ENCODE measurements around the gene TXNRD1. TPM values are rescaled to one million over a fixed set of nuclear protein-coding genes. Genes with fewer than 3 reads are reported as not detected.
A peak's percentile ranks its signal among the peaks of the same experiment; 100 is the strongest.

The TXNRD1 gene
- total and polyA plus RNA-seq, 8 donors = 19.4 to 208 (median 76.8) TPM

DNA sequence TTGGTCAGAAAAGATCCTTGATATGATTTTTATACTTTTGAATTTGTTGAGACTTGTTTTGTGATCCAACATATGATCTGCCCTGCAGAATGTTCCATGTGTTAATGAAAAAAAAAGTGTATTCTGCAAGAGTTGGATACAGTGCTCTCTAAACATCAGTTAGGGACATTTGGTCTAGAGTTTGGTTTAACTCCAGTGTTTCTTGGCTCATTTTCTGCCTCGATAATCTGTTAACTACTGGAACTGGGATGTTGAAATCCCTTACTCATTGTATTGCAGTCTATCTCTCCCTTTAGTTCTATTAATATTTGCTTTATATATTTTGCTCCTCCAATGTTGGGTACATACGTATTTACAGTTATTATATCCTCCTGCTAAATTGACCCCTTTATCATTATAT is 18.3 kb upstream of the TXNRD1 start:
- Histone ChIP-seq H3K36me3 (no peaks in the 10 kb centered on the region), H3K27ac (no peak overlapping the region), H3K9me3 (peaks cover 0 to 7% (median 3%) of the 10 kb centered on the region in 4 donors), H3K4me3 (no peak overlapping the region), H3K27me3 (no peaks in the 10 kb centered on the region), H3K4me1 (peaks cover 0 to 20% (median 6%) of the 10 kb centered on the region in 4 donors)
- WGBS, 5 donors = 34 to 69% (median 46%) methylated on average over 2 of the region's 2 CpGs
- no peak for TF ChIP-seq POLR2AphosphoS5 (IDR thresholded peaks at IDR 0.05)
- intact Hi-C loops (cut with DNase I; ENCODE audit: low total_unique reads) = no loop called here
- DNase-seq = no peak

DNA sequence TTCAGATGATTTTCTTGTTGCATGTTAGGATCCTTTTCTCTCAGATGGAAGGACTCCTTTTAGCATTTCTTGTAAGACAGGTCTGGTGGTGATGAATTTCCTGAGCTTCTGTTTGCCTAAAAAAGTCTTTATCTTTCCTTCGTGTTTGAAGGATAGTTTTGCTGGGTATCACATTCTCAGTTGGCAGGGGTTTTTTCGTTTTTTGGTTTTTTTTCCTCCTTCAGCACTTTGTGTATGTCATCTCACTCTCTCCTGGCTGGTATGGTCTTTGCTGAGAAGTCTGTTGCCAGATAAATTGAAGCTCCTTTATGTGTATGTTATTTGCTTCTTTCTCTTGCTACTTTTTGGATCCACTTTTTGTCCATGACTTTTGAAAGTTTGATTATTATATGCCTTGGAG is 15.6 kb upstream of the TXNRD1 start:
- TF ChIP-seq POLR2A (IDR thresholded peaks at IDR 0.05) = no peak
- TF ChIP-seq EP300 (IDR thresholded peaks at IDR 0.05) = no peak
- no peak for TF ChIP-seq CTCF (IDR thresholded peaks at IDR 0.05)
- TF ChIP-seq POLR2AphosphoS5 (IDR thresholded peaks at IDR 0.05) = no peak
- H3K4me3 ChIP-seq = no peak overlapping the region
- H3K36me3 ChIP-seq = no peaks in the 10 kb centered on the region
- H3K27me3 ChIP-seq = no peaks in the 10 kb centered on the region
- no peak for DNase-seq
- peaks cover 0 to 20% (median 6%) of the 10 kb centered on the region in 4 donors for H3K4me1 ChIP-seq
- intact Hi-C loops (cut with DNase I; ENCODE audit: low total_unique reads) = no loop called here
- peaks cover 0 to 7% (median 3%) of the 10 kb centered on the region in 4 donors for H3K9me3 ChIP-seq
- 67 to 76% (median 70%) methylated on average over 2 of the region's 2 CpGs for WGBS, 5 donors
- H3K27ac ChIP-seq = no peak overlapping the region

- no peaks in the 10 kb centered on the region for H3K36me3 ChIP-seq
- no peak overlapping the region for H3K27ac ChIP-seq
- peaks cover 0 to 7% (median 3%) of the 10 kb centered on the region in 4 donors for H3K9me3 ChIP-seq
- H3K27me3 ChIP-seq = no peaks in the 10 kb centered on the region
- TF ChIP-seq EP300 (IDR thresholded peaks at IDR 0.05) (no peak), CTCF (IDR thresholded peaks at IDR 0.05) (peak in 5 of 7 experiments; percentile 57 to 79 (median 73)), POLR2A (IDR thresholded peaks at IDR 0.05) (no peak), POLR2AphosphoS5 (IDR thresholded peaks at IDR 0.05) (peak in 1 of 3 donors; percentile 23)
- 28 to 38% (median 32%) methylated on average over 3 of the region's 3 CpGs for WGBS, 5 donors
- peaks cover 0 to 20% (median 6%) of the 10 kb centered on the region in 4 donors for H3K4me1 ChIP-seq
- DNase-seq = peak; percentile 41 to 81
- intact Hi-C loops (cut with DNase I; ENCODE audit: low total_unique reads) = no loop called here
- H3K4me3 ChIP-seq = no peak overlapping the region
These were observed 14.2 kb upstream of the TXNRD1 start for GRCh38 chr12:104201238-104202001.

DNA sequence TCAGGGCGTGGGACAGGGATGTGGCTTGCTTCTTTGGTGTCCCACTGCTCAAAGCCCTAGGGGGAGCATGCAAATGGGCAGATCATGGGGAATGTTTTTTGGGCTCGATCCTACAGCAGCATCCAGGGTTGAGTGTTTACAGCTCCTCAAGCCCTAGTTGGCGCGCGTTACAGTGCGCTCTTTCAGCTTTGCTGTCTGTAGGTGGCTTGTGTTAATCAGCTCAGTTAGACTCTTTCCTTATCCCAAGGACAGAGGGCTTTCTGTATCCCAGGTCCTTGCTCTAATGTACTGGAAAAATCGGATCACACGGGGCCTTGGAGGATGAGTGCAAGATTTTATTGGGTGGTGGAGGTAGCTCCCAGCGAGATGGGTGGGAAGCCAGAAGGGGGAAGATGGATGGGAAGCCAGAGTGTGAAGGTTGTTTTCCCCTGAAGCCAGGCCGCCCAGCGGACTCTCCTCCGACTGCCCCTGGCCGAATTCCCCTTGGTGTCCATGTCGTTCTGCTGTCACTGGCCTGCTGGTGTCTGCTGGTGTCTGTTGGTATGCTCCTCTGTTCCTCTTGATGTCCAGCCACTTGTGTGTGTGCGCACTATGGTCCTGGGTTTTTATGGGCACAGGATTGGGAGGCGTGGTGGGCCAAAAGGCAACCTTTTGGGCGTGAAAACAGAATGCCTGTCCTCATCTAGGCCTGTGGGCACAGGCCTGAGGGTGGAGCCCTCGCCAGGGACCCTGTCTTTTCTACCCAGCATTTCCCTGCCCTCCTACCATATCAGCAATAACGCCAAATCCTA is 10.7 kb upstream of the TXNRD1 start:
- peaks cover 0 to 5% (median 2%) of the 10 kb centered on the region in 4 donors for H3K9me3 ChIP-seq
- no peak overlapping the region for H3K27ac ChIP-seq
- peaks cover 0 to 9% (median 4%) of the 10 kb centered on the region in 4 donors for H3K4me1 ChIP-seq
- intact Hi-C loops (cut with DNase I; ENCODE audit: low total_unique reads) = loop anchor here (5.0 kb wide), 1 partner anchor 152 kb away; no protein-coding TSS in a partner anchor
- no peak for TF ChIP-seq CTCF (IDR thresholded peaks at IDR 0.05)
- no peak for TF ChIP-seq POLR2A (IDR thresholded peaks at IDR 0.05)
- TF ChIP-seq EP300 (IDR thresholded peaks at IDR 0.05) = no peak
- no peak for TF ChIP-seq POLR2AphosphoS5 (IDR thresholded peaks at IDR 0.05)
- H3K27me3 ChIP-seq = no peaks in the 10 kb centered on the region
- no peak for DNase-seq
- WGBS, 5 donors = 75 to 86% (median 81%) methylated on average over 19 of the region's 19 CpGs
- H3K36me3 ChIP-seq = no peaks in the 10 kb centered on the region
- H3K4me3 ChIP-seq = no peak overlapping the region
